KMS-11 (cell line): ENCODE data around the gene DDX49.

Experiments
- H2AFZ ChIP-seq: fragments of 200-600 bp; sonication (generic); 2 replicates; pipeline ENCODE4 v1.6.1; 2016; ENCODE audit warnings: antibody characterized with exemption, mixed run types, low read depth
- H3K27ac ChIP-seq: fragments of 200-600 bp; sonication (generic); 2 replicates; pipeline ENCODE4 v1.6.1; 2016; ENCODE audit warnings: mild to moderate bottlenecking, mixed run types
- H3K27me3 ChIP-seq: fragments of 200-600 bp; sonication (generic); 2 replicates; pipeline ENCODE4 v1.6.1; 2017; ENCODE audit warnings: mild to moderate bottlenecking, low read depth, mixed run types, moderate library complexity; ENCODE audit not compliant: insufficient read depth
- H3K36me3 ChIP-seq: fragments of 200-600 bp; sonication (generic); 2 replicates; pipeline ENCODE4 v1.6.1; 2017; ENCODE audit warnings: mild to moderate bottlenecking, mixed run types; ENCODE audit not compliant: insufficient read depth
- H3K4me1 ChIP-seq: fragments of 200-600 bp; sonication (generic); 2 replicates; pipeline ENCODE4 v1.6.1; 2016; ENCODE audit warnings: mild to moderate bottlenecking, low read depth, mixed run types; ENCODE audit not compliant: poor library complexity, severe bottlenecking
- H3K4me2 ChIP-seq: fragments of 200-600 bp; sonication (generic); 2 replicates; pipeline ENCODE4 v1.7.0; 2016; ENCODE audit warnings: mild to moderate bottlenecking, mixed run types
- H3K4me3 ChIP-seq: fragments of 200-600 bp; sonication (generic); IDR thresholded peaks from 2 replicates; pipeline ENCODE4 v1.6.1; 2017; ENCODE audit warnings: low read depth, low read length, mixed read lengths; ENCODE audit not compliant: insufficient read depth
- H3K79me2 ChIP-seq: fragments of 200-600 bp; sonication (generic); 2 replicates; pipeline ENCODE4 v1.6.1; 2016; ENCODE audit warnings: low read depth, mixed run types; ENCODE audit not compliant: insufficient read depth
- H3K9ac ChIP-seq: fragments of 200-600 bp; sonication (generic); 2 replicates; pipeline ENCODE4 v1.6.1; 2016; ENCODE audit warnings: mild to moderate bottlenecking, mixed run types
- H4K20me1 ChIP-seq: fragments of 200-600 bp; sonication (generic); 2 replicates; pipeline ENCODE4 v1.6.1; 2016; ENCODE audit warnings: mild to moderate bottlenecking, mixed run types; ENCODE audit not compliant: insufficient read depth
- TF ChIP-seq, protein P1 (sequence below): fragments of 200-600 bp; sonication (generic); conservative IDR thresholded peaks from 2 replicates; pipeline ENCODE4 v1.6.1; 2017; ENCODE audit warnings: low read depth, mild to moderate bottlenecking, antibody characterized with exemption, low read length, moderate library complexity, mixed read lengths

Gene DDX49

DNA sequence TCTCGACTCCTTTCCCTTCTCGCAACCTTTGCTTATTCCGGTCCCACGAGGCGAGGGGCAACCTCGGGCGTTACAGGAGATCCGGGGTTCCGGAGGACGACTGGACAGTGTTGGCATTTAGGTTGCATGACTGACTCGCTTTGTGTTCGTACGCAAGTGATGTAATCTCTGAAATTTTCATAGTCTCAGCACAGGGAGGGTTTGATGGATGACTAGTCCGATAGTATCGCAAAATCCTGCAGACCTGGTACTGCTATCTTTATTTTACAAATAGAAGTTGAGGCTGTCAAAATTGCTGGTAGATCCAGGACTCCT is 342 bp downstream of the DDX49 start:
- Histone ChIP-seq H3K27ac (peak overlapping the region; percentile 38; the same call in 1 of the 2 replicates), H3K36me3 (peaks cover 3% of the 10 kb centered on the region; the same call in 1 of the 2 replicates), H3K4me2 (peak overlapping the region; percentile 65), H3K79me2 (peaks cover 63% of the 10 kb centered on the region), H3K27me3 (no peaks in the 10 kb centered on the region), H3K4me1 (peaks cover 28% of the 10 kb centered on the region), H2AFZ (peak overlapping the region; percentile 24; the same call in 1 of the 2 replicates), H3K9ac (peak overlapping the region; percentile 68), H3K4me3 (no peak overlapping the region), H4K20me1 (no peaks in the 10 kb centered on the region)
- TF ChIP-seq, protein P1, sequence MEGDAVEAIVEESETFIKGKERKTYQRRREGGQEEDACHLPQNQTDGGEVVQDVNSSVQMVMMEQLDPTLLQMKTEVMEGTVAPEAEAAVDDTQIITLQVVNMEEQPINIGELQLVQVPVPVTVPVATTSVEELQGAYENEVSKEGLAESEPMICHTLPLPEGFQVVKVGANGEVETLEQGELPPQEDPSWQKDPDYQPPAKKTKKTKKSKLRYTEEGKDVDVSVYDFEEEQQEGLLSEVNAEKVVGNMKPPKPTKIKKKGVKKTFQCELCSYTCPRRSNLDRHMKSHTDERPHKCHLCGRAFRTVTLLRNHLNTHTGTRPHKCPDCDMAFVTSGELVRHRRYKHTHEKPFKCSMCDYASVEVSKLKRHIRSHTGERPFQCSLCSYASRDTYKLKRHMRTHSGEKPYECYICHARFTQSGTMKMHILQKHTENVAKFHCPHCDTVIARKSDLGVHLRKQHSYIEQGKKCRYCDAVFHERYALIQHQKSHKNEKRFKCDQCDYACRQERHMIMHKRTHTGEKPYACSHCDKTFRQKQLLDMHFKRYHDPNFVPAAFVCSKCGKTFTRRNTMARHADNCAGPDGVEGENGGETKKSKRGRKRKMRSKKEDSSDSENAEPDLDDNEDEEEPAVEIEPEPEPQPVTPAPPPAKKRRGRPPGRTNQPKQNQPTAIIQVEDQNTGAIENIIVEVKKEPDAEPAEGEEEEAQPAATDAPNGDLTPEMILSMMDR: no peak

DNA sequence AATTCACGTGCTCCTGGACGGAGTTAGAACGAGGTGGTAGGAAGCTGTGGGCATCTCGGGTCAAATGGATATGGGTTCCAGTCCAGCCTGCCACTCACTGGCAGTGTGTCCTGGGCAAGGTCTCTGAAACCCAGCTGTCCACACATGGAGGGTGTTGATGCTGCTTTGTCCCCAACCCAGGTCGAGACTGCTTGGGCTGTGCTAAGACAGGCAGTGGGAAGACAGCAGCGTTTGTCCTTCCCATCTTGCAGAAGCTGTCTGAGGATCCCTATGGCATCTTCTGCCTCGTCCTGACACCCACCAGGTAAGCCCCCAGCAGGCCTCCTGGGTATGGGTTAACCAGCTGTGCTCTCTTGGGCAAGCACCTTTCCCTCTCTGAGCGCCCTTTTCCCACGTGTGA is 885 bp downstream of the DDX49 start:
- Histone ChIP-seq H4K20me1 (no peaks in the 10 kb centered on the region), H3K36me3 (peaks cover 3% of the 10 kb centered on the region; the same call in 1 of the 2 replicates), H3K79me2 (peaks cover 58% of the 10 kb centered on the region), H3K4me3 (no peak overlapping the region), H3K4me2 (peak overlapping the region; percentile 65), H3K27ac (no peak overlapping the region), H3K9ac (peak overlapping the region; percentile 68; the same call in 1 of the 2 replicates), H2AFZ (no peak overlapping the region), H3K4me1 (peaks cover 22% of the 10 kb centered on the region), H3K27me3 (no peaks in the 10 kb centered on the region)
- TF ChIP-seq, protein P1: no peak

DNA sequence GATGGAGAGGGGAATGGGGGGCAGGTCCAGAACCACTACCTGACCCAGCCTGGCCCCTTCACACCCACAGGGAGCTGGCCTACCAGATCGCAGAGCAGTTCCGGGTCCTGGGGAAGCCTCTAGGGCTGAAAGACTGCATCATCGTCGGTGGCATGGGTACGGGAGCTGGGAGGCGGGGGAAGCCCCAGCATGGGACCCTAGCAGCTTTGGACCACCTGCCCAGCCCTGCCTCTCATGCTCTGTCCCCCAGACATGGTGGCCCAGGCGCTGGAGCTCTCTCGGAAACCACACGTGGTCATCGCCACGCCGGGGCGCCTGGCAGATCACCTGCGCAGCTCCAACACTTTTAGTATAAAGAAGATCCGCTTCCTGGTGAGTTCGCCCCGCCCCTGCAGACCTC is 2.1 kb downstream of the DDX49 start:
- Histone ChIP-seq H3K27me3 (no peaks in the 10 kb centered on the region), H4K20me1 (no peaks in the 10 kb centered on the region), H3K27ac (no peak overlapping the region), H3K79me2 (peaks cover 48% of the 10 kb centered on the region), H3K9ac (no peak overlapping the region), H3K36me3 (peaks cover 3% of the 10 kb centered on the region; the same call in 1 of the 2 replicates), H3K4me2 (no peak overlapping the region), H2AFZ (no peak overlapping the region), H3K4me1 (peaks cover 12% of the 10 kb centered on the region), H3K4me3 (no peak overlapping the region)
- TF ChIP-seq, protein P1: no peak

DNA sequence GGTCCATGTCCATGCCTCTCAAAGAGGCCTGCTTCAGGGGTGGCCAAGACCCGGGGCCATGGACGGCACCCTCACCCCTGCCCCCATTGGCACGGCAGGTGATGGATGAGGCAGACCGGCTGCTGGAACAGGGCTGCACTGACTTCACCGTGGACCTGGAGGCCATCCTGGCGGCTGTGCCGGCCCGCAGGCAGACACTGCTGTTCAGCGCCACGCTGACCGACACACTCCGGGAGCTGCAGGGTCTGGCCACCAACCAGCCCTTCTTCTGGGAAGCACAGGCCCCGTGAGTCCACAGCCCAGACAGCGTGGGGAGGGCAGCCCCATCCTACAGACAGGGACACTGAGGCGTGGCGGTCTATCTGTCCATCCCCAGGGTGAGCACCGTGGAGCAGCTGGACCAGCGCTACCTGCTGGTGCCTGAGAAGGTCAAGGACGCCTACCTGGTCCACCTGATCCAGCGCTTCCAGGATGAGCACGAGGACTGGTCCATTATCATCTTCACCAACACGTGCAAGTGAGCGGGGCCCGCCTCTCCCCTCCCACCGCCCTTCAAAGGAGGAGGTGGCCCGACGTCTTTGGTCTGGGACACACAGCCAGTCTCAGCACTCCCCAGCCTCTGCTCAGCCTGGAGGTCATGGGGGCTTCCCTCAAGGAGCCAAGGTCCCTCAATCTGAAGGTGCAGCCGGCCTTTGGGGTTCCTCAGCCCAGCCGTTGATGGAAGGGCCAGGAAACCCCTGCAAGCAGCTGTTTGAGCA is 2.9 kb downstream of the DDX49 start:
- Histone ChIP-seq H4K20me1 (no peaks in the 10 kb centered on the region), H3K4me1 (peaks cover 6% of the 10 kb centered on the region), H2AFZ (no peak overlapping the region), H3K4me3 (no peak overlapping the region), H3K79me2 (peaks cover 39% of the 10 kb centered on the region), H3K36me3 (peaks cover 3% of the 10 kb centered on the region; the same call in 1 of the 2 replicates), H3K9ac (no peak overlapping the region), H3K27me3 (no peaks in the 10 kb centered on the region), H3K4me2 (no peak overlapping the region), H3K27ac (no peak overlapping the region)
- TF ChIP-seq, protein P1: no peak
